Measurements from ENCODE around the gene IGSF8. TPM values are rescaled to one million over a fixed set of nuclear protein-coding genes. Genes with fewer than 3 reads are reported as not detected.

Gene IGSF8
- total and polyA plus RNA-seq, 2 experiments from 2014 or later = 32.9 to 52.2 TPM

DNA sequence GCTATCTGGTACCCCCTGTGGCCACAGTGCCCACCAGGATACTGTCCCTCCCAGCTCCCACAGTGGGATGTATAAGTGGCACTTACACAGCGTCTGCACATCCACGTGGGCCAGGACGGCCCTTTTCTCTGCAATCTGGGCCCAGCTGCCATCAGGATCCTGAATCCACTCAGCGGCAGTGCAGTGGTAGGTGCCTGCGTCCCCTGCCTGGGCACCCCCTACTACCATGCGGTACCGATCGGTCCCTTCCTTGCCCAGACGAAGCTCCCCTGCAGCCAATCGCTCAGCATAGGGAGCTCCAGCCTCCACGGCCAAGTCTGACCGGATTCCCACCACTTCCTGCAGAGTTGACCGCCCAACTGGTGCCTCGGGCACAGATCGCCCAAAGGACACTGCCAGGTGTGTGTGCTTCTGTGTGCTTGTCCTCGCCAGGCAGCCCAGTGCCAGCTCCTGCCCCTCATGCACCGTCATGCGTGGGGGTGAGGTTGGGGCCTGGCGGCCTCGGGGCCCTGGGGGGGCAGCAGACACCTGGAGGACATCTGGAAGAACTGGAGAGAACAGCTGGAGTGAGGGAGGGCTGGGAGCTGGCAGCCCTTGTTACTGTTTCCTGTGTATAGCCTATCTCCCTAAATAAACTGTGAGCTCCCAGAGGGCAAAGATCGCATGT is 4.7 kb downstream of the IGSF8 start:
- no peak for DNase-seq
- Histone ChIP-seq H4K20me1 (ENCODE audit: insufficient read depth) (no peaks in the 10 kb centered on the region), H3F3A (ENCODE audit: insufficient read depth) (0 out of 2 replicates have a peak, but pooled peaks cover 5% of the 10 kb centered on the region), H3K4me1 (ENCODE audit: insufficient read depth) (peaks cover 17% of the 10 kb centered on the region; the same call in 1 of the 2 replicates), H3K79me2 (ENCODE audit: insufficient read depth) (no peaks in the 10 kb centered on the region), H3K9ac (no peak overlapping the region), H2AFZ (no peak overlapping the region), H3K36me3 (ENCODE audit: low read depth) (no peaks in the 10 kb centered on the region), H3K4me3 (no peak overlapping the region), H3K4me2 (ENCODE audit: unreplicated experiment) (no peak overlapping the region), H3K27ac (no peak overlapping the region), H3K9me3 (ENCODE audit: low read depth) (no peaks in the 10 kb centered on the region), H3K9me2 (ENCODE audit: insufficient read depth) (no peaks in the 10 kb centered on the region), H3K27me3 (replicated peaks; ENCODE audit: insufficient read depth) (no peaks in the 10 kb centered on the region)
- in situ Hi-C loops (cut with MboI) = no loop called here
- no peak for TF ChIP-seq EZH2 (IDR thresholded peaks at IDR 0.05; ENCODE audit: insufficient read depth, poor library complexity, severe bottlenecking)
- TF ChIP-seq EZH2phosphoT487 (IDR thresholded peaks at IDR 0.05; ENCODE audit: insufficient read depth, low read depth) = no peak
- 89 to 90% methylated on average over 21 of the region's 21 CpGs for WGBS, 2 experiments (ENCODE audit: low coverage in 1 of 2, low lambda C conversion rate in 2 of 2, missing lambda C conversion rate in 2 of 2)

- H3K9ac ChIP-seq = no peak overlapping the region
- H3K4me1 ChIP-seq (ENCODE audit: insufficient read depth) = peaks cover 16% of the 10 kb centered on the region; the same call in 1 of the 2 replicates
- no peak overlapping the region for H3K4me3 ChIP-seq
- H3K4me2 ChIP-seq (ENCODE audit: unreplicated experiment) = no peak overlapping the region
- in situ Hi-C loops (cut with MboI) = no loop called here
- no peaks in the 10 kb centered on the region for H3K79me2 ChIP-seq (ENCODE audit: insufficient read depth)
- H3K9me2 ChIP-seq (ENCODE audit: insufficient read depth) = no peaks in the 10 kb centered on the region
- TF ChIP-seq EZH2phosphoT487 (IDR thresholded peaks at IDR 0.05; ENCODE audit: insufficient read depth, low read depth) (no peak), EZH2 (IDR thresholded peaks at IDR 0.05; ENCODE audit: insufficient read depth, poor library complexity, severe bottlenecking) (no peak)
- H3K9me3 ChIP-seq (ENCODE audit: low read depth) = no peaks in the 10 kb centered on the region
- DNase-seq = no peak
- 0 out of 2 replicates have a peak, but pooled peaks cover 5% of the 10 kb centered on the region for H3F3A ChIP-seq (ENCODE audit: insufficient read depth)
- no peaks in the 10 kb centered on the region for H4K20me1 ChIP-seq (ENCODE audit: insufficient read depth)
- no peaks in the 10 kb centered on the region for H3K27me3 ChIP-seq (replicated peaks; ENCODE audit: insufficient read depth)
- H3K36me3 ChIP-seq (ENCODE audit: low read depth) = no peaks in the 10 kb centered on the region
- no peak overlapping the region for H2AFZ ChIP-seq
- no peak overlapping the region for H3K27ac ChIP-seq
- 82 to 88% methylated on average over 9 of the region's 9 CpGs for WGBS, 2 experiments (ENCODE audit: low coverage in 1 of 2, low lambda C conversion rate in 2 of 2, missing lambda C conversion rate in 2 of 2)
Measured at GRCh38 chr1:160093069-160093395, 5.4 kb downstream of the IGSF8 start.

GRCh38 chr1:160092366-160093068 is 5.9 kb downstream of the IGSF8 start:
- no peaks in the 10 kb centered on the region for H3K27me3 ChIP-seq (replicated peaks; ENCODE audit: insufficient read depth)
- H2AFZ ChIP-seq = no peak overlapping the region
- H3K9ac ChIP-seq = no peak overlapping the region
- no peak overlapping the region for H3K27ac ChIP-seq
- H3F3A ChIP-seq (ENCODE audit: insufficient read depth) = 0 out of 2 replicates have a peak, but pooled peaks cover 2% of the 10 kb centered on the region
- no peak for TF ChIP-seq EZH2phosphoT487 (IDR thresholded peaks at IDR 0.05; ENCODE audit: insufficient read depth, low read depth)
- TF ChIP-seq EZH2 (IDR thresholded peaks at IDR 0.05; ENCODE audit: insufficient read depth, poor library complexity, severe bottlenecking) = no peak
- H3K4me3 ChIP-seq = no peak overlapping the region
- no peak overlapping the region for H3K4me2 ChIP-seq (ENCODE audit: unreplicated experiment)
- in situ Hi-C loops (cut with MboI) = no loop called here
- H3K9me2 ChIP-seq (ENCODE audit: insufficient read depth) = no peaks in the 10 kb centered on the region
- DNase-seq = no peak
- H3K36me3 ChIP-seq (ENCODE audit: low read depth) = no peaks in the 10 kb centered on the region
- H3K79me2 ChIP-seq (ENCODE audit: insufficient read depth) = no peaks in the 10 kb centered on the region
- 86 to 89% methylated on average over 30 to 32 of the region's 32 CpGs for WGBS, 2 experiments (ENCODE audit: low coverage in 1 of 2, low lambda C conversion rate in 2 of 2, missing lambda C conversion rate in 2 of 2)
- no peaks in the 10 kb centered on the region for H4K20me1 ChIP-seq (ENCODE audit: insufficient read depth)
- no peaks in the 10 kb centered on the region for H3K9me3 ChIP-seq (ENCODE audit: low read depth)
- peaks cover 11% of the 10 kb centered on the region; the same call in 1 of the 2 replicates for H3K4me1 ChIP-seq (ENCODE audit: insufficient read depth)

DNA sequence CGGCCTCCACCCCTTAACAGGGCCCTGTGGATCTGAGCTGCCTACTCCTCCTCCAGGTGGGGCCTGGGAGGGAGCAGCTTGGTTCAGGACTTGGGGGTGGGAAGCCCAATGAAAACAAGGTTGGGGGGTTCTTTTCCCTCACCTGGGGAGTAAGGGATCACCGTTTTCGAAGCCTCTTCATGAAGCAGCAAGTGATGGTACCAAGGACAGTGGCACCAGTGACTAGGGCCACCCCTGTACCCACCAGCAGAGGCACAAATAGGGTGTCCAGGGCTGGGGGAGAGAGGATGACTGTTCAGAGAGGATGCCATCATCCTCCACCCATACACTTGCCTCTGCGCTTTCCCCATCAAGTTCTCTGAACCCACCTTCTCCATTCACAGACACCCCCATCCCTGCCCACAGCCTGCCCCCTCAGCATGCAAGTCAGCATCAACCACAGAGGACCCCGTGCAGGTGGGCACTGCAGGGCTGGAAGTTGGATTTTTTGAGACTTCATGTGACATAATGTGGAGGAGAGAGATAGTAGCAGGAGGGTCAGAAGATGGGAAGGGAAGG is 6.7 kb downstream of the IGSF8 start:
- WGBS, 2 experiments (ENCODE audit: low coverage in 1 of 2, low lambda C conversion rate in 2 of 2, missing lambda C conversion rate in 2 of 2) = 91 to 95% methylated on average over 5 of the region's 5 CpGs
- no peak for TF ChIP-seq EZH2phosphoT487 (IDR thresholded peaks at IDR 0.05; ENCODE audit: insufficient read depth, low read depth)
- TF ChIP-seq EZH2 (IDR thresholded peaks at IDR 0.05; ENCODE audit: insufficient read depth, poor library complexity, severe bottlenecking) = no peak

More for the DNA sequence above, 6.7 kb downstream of the IGSF8 start:
- Histone ChIP-seq H3K27ac (no peak overlapping the region), H3K4me2 (ENCODE audit: unreplicated experiment) (no peak overlapping the region), H3K79me2 (ENCODE audit: insufficient read depth) (no peaks in the 10 kb centered on the region), H4K20me1 (ENCODE audit: insufficient read depth) (no peaks in the 10 kb centered on the region), H3K4me3 (no peak overlapping the region), H3F3A (ENCODE audit: insufficient read depth) (no peaks in the 10 kb centered on the region), H3K9ac (no peak overlapping the region), H2AFZ (no peak overlapping the region), H3K36me3 (ENCODE audit: low read depth) (no peaks in the 10 kb centered on the region), H3K9me2 (ENCODE audit: insufficient read depth) (no peaks in the 10 kb centered on the region), H3K9me3 (ENCODE audit: low read depth) (no peaks in the 10 kb centered on the region), H3K27me3 (replicated peaks; ENCODE audit: insufficient read depth) (no peaks in the 10 kb centered on the region), H3K4me1 (ENCODE audit: insufficient read depth) (peaks cover 3% of the 10 kb centered on the region; the same call in 1 of the 2 replicates)
- in situ Hi-C loops (cut with MboI) = no loop called here
- no peak for DNase-seq

Measured in GM23248 (cell line).